CD4-positive, alpha-beta T cell treated with Interleukin-10 for 1 hour (primary cell): ENCODE data around the gene BCL2L2.
"Not testable (repeated sequence)": the region's sequence is repeated elsewhere in the genome, so short reads cannot be mapped to it uniquely, and the experiment has no call there.

Experiments used
- DNase-seq: peaks from one replicate; pipeline ENCODE4 v3.0.0-alpha.2; 2020

The BCL2L2 gene

DNA sequence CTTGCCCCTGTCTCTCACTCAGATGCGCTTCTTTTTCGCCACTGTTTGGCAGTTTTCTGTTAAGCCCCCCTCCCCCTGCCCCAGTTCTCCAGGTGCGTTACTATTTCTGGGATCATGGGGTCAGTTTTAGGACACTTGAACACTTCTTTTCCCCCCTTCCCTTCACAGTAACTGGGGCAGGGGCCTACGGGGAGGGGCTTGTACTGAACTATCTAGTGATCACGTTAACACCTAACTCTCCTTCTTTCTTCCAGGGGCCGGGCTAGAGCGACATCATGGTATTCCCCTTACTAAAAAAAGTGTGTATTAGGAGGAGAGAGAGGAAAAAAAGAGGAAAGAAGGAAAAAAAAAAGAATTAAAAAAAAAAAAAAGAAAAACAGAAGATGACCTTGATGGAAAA, 18.4 kb downstream of the BCL2L2 start:
- DNase-seq: no peak

DNA sequence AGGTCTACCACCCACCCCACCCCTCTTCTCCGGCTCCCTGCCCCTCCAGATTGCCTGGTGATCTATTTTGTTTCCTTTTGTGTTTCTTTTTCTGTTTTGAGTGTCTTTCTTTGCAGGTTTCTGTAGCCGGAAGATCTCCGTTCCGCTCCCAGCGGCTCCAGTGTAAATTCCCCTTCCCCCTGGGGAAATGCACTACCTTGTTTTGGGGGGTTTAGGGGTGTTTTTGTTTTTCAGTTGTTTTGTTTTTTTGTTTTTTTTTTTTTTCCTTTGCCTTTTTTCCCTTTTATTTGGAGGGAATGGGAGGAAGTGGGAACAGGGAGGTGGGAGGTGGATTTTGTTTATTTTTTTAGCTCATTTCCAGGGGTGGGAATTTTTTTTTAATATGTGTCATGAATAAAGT, 19.1 kb downstream of the BCL2L2 start:
- DNase-seq: not testable (repeated sequence)

DNA sequence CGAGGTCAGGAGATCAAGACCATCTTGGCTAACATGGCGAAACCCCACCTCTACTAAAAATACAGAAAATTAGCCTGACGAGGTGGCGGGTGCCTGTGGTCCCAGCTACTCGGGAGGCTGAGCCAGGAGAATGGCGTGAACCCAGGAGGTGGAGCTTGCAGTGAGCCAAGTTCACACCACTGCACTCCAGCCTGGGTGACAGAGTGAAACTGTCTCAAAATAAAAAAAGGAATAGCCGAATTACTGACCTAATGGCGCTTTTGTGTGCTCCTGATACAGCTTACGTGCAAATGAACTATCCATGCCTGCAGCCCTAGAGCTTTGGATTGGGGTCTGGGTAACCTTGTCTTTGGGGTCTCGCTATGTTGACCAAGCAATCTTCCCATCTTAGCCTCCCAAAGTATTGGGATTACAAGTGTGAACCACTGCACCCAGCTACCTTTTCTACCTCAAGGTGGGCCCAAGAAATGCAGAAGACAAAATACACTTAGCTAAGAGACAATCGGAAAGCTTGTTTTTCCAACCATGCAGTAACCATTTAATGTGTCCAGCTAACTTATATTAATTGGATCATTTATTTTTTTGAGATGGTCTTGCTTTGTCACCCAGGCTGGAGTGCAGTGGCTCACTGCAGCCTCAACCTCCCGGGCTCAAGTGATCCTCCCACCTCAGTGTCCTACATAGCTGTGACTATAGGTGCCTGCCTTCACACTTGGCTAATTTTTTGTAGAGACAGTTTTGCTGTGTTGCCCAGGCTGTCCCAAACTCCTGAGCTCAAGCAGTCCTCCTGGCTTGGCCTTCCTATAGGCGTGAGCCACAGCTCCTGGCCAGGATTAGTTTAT, 20.1 kb downstream of the BCL2L2 start:
- DNase-seq: no peak

DNA sequence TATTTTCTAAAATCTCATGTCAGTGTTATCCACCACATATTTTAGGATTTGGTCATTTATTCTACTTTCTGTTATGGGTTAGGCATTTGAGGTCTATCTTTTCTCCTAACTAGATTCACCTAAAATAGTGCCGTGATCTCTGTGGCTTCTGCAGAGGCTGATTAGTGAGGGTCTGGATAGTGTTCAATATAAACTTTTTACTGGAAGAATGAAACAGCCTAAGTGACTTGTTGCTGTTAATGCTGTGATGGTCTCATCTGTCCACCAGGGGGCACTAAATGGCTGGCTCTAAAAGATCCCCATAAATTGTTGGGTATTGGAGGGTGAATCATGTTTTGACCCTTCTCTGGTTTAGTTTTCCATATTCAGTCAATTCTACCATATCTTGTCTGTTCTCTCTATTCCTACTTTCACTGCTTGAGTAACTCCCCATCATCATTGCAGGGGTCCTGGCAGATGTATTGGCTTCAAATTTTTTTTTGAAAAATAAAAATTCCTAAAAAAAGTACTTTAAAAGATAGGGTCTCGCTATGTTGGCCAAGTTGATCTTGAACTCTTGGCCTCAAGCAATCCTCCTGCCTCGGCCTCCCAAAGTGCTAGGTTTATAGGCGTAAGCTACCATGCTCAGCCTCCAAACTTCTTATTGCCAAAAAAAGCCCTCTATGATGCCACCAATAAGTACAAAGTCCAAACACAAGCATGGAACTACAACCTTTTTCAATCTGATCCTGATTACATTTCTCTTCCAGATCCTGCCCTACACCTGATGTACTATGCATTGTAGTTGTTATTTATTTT, 21.5 kb downstream of the BCL2L2 start:
- DNase-seq: peak; percentile 77

DNA sequence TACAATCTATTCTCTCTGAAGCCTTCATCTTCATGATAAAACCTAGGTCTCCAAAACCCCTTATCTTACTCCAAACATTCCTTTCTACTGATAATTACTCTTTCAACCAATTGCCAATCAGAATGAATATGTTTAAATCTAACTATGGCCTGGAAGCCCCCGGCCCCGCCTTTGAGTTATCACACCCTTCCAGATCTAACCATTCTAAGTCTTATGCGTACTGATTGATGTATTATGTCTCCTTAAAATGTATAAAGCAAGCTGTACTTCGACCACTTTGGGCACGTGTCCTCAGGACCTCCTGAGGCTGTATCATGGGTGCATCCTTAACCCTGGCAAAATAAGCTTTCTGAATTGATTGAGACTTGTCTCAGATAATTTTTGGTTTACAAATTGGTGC, 29.0 kb downstream of the BCL2L2 start:
- no peak for DNase-seq

DNA sequence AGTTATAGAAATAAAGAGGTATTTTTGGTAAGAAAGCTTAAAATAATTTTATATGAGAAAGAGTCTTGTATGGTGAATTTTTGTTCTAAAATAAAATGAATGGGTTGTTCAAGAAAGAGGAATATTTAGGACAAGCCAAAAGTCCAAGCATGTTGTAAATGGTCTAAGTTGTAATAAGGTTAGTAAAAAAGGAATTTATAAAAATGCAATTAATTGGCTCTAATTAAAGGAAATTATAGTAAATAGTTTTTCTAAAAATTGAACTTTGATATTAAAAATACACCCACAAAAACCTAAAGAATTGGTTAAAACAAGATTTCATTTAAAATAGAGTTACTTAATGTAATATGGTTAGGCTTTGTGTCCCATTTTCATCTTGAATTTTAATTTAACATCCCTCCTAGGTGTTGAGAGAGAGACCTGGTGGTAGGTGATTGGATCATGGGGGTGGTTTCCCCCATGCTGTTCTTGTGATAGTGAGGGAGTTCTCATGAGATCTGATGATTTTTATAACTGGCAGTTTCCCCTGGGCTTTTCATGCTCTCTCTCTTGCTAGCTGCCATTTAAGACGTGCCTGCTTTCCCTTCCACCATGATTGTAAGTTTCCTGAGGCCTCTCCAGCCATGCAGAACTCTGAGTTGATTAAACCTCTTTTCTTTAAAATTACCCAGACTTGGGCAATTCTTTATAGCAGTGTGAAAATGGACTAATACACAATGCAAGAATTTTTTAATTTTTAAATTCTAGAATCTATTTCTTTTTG, 33.1 kb downstream of the BCL2L2 start:
- no peak for DNase-seq

DNA sequence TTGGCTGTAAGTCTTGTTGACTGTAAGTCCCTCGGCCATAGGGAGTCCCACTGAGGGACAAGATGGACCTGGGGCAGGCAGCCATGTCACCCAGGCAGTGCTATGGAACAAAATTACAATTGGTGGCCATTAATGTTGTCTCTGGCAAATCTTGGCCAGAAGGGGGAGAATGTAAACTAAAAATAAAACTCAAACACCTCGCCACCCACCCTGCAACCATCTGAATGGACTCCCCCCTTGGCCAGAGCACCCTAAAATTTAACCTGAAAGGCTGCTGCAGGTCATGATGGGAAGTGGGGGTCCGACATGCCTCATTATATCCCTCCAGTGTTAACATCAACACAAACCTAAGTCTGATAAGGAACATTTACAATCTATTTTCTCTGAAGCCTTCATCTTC, 37.8 kb downstream of the BCL2L2 start:
- DNase-seq: no peak

DNA sequence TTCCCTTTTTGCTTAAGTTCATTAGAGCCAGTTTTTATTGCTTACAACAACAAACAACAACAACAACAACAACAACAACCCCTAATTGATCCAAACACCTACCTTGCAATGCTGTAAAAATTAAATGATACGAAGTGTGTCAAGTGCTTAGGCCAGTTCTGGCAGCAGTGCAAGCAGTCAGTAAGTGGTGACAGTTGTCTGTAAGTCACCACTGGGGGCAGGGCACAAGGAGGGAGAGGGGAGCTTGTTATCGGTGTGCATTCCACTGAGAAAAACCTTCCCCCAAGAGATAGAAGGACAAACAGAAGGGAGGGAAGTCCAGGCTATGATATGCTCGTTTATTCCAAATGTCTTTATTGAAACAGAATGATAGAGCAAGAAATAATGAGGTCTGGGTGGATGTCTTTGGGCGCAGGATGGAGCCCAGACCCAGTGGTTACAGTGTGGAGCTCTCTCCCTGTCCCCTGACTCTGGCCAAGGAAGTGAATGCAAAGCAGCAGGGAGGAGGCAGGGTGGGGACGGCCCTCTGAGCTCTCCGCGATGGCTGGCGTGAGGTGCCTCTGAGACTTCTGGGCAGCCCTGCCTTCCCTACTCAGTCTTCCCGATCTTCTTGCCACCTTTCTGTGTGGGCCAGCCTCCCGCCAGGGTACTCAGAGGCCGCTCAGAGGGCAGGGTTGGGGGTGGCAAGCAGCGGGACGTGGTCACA, 39.5 kb downstream of the BCL2L2 start:
- DNase-seq: no peak

DNA sequence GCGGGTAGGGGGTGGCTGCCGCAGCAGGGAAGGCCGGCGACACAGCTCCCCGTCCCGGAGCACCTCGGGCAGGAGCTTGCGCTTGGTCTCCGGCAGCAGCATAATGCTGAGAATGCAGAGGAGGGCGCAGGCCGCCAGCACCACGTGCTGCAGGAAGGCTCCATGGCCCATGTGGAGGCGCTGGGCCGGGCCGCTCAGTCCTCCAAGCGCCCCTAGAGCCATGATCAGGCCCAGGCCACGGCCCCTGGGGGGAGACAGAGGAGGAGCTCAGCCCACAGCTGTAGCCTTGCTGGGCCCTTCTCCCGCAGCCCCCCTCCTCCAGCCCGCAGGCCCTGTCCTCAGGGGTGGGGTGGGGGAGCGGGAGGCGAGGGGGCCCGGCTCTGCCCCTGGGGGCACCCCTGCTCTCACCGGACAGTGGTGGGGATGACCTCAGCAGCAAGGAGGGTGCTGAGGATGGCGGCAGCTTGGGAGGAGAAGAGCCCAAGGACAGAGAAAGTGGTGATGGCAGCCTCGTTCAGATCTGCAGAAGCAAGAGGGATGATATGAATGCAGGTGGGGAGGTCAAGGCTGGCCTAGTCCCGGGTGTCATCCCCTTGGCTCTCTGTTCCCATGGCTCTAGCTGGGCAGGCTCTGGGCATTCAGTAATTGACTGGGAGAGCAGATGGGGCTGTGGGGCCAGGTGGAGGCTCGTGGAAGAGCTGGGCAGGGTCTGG, 40.2 kb downstream of the BCL2L2 start:
- DNase-seq: no peak

DNA sequence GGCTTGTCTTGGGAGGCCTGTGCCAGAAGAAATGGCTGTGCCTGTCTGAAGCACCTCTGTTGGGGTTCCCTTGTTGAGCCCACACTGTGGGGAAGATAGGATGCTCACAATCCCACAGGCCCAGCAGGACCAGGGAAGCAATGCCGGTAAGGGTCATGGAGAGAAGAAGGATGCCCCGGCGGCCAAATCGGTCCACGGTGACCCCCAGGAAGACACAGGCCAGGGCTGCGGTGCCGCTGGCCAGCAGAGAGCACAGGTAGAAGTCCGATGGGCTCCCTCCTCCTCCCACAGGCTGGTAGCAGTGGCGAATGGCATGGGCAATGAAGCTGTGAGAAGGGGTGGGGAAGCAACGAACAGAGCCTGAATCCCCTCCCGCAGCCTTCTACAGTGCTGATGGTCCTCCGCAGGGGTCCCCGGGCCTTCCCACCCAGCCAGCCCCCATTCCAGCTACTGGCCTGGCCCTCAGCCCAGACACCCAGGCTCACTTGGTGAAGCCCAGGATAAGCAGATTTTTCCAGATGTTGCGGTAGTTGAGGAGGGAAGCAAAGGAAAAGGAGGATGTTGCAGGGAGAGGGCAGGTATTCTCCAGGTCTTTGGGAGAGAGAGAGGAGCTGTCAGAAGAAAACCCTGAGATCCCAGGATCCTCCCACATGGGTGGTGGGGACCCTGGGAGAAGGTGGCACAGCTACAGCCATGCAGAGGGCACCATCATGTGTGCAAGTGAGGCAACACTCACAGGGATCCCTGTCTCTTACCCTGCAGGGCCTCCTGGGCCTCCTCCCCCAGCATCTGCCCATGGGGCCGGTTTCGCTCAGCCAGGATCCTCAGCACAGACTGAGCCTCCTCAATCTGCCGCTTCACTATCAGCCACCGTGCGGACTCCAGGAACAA, 41.0 kb downstream of the BCL2L2 start:
- no peak for DNase-seq

DNA sequence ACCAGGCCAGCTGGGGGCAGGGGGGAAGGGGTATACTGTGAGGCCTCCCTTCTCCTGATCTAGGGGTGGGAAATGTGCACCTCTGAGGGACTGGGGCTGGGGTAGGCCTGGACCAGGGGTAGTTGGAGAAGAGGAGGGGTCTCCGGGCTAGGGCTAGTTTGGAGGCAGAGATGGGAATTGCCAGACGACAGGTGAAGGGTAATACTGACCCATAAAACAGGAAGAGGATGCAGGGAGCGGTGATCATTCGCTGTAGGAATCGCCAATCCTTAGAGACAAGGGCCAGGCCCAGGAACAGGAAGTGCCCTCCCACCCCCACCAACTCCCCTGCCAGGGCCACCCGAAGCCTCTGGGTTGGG, 41.6 kb downstream of the BCL2L2 start:
- DNase-seq: no peak

DNA sequence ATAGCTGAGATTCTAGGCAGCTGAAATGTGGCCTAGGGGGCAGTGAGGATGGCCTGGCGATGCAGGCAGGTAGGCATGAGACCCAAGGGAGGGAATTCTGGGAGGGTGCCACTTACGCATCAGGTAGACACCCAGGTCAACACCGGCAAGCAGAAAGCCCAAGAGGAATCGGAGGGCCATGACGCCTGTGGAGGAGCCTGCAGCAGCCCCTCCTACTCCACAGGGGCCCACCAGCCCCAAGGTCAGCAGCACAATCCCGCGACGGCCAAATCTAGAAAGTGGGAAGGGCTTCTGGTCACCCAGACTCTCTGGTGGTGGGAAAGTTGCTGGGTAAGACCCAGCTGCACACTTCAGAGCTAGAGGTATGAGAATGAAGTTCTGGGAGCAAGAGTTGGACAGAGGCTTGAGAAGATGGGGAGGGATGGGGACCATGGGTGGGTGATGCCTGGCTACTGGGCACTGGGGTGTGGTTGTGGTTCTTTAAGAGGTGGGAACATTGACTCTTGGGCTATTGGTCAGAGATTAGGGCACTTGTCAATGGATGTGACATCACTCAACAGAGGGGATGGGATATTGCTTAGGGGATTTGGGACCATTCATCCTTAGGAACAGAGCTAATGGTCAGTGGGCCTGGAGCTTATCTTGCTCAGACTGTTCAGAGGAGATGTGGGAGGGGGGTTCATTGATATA, 42.7 kb downstream of the BCL2L2 start:
- DNase-seq: no peak

DNA sequence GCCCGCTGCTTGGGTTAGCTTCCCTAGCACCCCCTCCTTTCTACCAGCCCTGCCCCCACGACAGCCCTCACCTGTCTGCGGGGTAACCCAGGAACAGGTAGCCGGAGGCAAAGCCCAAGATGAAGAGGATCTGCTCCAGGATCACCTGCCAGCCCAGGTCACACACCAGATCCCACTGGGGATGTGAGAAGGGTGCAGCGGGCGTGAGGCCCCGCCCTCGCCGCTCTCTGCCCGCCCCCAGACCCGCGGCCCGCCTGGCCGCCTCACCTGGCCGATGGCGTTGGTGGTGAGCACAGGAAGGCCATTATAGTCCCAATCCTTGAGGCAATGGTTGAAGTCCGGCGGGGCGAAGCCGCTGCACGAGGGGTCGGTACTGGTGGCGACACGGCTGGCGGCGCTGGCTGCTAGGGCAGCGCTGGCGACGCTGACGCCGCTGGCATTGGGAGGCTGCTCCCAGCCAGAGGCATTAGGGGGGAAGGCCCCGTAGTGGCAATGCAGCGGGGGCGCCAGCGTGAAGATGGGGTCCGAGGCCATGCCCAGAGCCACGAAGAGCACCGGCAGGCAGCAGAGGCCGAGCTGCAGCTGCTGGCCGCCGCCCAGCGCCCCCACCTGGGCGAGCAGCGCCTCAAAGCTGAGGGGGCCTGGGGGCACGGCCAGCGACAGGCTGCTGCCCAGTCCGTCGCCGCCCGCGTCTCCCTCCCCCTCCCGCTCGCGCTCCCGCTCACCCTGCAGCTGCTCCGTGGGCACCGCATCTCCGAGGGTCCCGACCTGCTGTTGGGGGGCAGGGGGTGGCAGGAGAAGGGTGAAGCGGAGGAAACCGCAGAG, 45.3 kb downstream of the BCL2L2 start:
- DNase-seq: no peak

DNA sequence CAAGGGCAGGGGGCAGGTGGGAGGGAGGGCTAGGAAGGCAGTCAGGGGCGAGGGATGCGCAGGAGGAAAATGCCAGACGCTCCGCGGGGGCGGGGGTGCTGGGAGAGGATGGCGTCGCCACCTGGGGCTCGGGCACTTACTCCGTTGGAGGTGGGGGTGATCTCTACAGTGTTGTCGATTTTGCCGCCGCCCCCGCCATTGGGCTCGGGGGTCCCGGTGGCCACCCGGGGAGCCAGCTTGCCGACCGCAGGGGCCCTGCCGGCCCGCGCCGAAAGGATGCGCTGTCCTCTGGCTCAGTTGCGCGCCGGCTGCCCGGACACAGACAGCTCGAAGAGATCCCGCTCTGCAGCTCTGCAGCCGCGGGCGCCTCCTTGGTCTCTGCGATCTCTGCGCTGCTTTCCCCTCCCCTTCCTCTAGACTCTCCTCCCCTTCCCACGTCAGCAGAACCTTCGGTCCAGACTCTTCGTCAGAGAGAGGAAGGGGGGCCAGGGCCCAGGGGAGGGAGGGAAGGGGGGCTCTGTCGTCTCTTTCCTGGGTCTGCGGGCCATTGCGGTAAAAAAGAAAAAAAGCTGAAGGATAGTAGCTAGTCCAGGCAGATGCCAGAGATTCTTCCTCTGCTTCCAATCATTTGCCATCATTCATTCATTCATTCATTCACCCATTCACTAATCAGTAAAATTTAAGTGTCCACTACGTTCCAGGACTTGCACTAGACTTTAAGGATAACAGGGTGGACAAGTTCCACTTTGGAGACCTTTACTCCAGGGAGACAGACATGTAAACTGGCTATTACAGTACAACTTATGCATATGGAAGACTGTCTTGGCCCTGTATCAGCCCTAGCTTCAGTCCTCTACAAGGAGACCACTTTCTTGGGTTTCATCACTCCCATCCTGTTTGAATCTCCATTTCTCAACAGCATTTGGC, 46.1 kb downstream of the BCL2L2 start, which contains the start of gene SLC22A17:
Gene SLC22A17, minus strand, starts transcription at position 382 of the 927 bp plus-strand sequence.
- DNase-seq: peak; percentile 64

DNA sequence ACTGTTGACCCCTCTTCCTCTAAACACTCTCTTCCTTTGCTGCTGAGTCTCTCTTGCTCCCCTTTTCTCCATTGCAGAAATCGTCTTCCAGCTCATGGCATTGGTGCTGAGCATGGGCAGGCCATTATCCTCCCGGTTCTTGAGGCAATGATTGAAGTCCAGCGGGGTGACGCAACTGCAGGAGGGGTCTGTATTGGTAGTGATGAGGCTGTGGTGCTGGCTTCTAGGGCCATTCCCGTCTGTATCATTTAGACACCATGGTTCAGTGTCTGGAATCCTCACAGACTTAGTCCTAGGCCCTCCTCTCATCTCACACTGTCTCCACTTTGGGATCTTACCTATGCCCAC, 46.8 kb downstream of the BCL2L2 start:
- no peak for DNase-seq

DNA sequence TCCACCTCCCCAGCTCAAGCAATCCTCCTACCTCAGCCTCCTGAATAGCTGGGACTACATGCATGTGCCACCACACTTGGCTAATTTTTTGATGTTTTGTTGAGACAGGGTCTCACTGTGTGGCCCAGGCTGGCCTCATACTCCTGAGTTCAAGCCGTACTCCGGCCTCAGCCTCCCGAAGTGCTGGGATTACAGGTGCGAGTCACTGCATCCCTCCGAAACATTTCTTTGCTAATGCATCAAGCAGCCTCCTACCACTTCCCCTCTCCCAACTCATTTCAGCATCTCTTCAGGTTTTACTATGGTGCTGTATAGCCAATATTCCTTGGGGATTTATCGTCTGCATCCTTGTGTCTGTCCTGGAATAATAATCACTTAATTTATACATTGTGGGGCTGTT, 48.4 kb downstream of the BCL2L2 start:
- DNase-seq: no peak

DNA sequence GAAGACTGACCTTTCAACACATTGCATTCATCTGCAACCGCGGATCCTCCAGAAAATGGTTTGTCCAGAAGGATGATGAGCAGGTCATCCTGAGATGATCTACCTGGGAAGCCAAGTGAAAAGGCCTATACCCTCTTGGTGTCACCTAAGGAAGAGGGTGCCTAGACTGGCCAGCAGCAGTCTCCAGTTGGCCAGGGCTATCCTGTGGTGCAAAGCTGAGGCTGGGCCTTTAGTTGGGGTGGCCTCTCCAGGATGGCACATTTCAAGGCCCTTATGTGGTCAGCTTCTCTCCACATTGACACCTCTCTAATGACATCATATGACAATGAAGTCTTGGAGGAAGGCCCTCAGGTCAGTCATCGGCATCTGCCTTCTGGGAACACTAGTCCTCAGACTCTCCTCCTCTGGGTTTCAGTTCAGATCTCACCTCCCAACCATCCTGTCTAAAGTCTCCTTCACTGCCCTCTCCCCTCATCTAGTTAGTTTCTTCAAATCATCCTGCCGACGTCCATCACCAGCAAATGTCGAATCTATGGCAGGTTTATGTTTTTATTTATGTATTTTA, 49.3 kb downstream of the BCL2L2 start:
- no peak for DNase-seq

DNA sequence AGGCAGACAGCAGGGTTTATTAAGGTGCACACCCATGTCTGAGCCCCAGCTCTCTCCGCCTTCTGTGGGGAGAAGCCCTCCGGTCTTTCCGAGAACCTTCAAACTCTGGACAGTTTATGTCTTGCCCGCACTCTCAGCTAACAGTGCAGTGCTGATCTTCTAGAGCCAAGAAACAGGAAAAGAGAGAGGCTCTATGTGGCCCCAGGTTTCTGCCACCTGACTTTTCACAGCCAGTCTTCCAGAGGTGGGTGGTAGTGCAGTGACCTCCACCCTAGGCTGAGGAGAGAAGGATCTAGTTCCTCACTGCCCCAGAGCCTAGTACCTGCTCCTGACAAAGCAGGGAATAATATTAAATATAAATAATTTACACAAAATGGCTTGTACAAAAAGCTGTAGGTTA, 50.0 kb downstream of the BCL2L2 start:
- no peak for DNase-seq
